Measurements from ENCODE around the gene CTSG. TPM values are rescaled to one million over a fixed set of nuclear protein-coding genes. Genes with fewer than 3 reads are reported as not detected.
"Not testable (repeated sequence)": the region's sequence is repeated elsewhere in the genome, so short reads cannot be mapped to it uniquely, and the experiment has no call there.

Gene CTSG
- total RNA-seq, 1 experiment from 2014 or later = not detected

DNA sequence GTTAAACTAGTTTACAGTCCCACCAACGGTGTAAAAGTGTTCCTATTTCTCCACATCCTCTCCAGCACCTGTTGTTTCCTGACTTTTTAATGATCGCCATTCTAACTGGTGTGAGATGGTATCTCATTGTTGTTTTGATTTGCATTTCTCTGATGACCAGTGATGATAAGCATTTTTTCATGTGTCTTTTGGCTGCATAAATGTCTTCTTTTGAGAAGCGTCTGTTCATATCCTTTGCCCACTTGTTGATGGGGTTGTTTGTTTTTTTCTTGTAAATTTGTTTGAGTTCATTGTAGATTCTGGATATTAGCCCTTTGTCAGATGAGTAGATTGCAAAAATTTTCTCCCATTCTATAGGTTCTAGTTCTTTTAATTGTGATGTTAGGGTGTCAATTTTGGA, 8.4 kb upstream of the CTSG start:
- not testable (repeated sequence) for H3K4ac ChIP-seq (ENCODE audit: low read depth, low read length); H4K20me1 ChIP-seq (ENCODE audit: control insufficient read depth, insufficient read depth, insufficient read length); H2AFZ ChIP-seq (ENCODE audit: low read length); H2BK15ac ChIP-seq (ENCODE audit: low read depth, low read length); H2BK12ac ChIP-seq (ENCODE audit: insufficient read length, low read depth, low read length); H3K4me3 Mint-ChIP-seq; H4K8ac ChIP-seq (replicated peaks; ENCODE audit: insufficient read length, low read depth, low read length); H3T11ph ChIP-seq (ENCODE audit: low read length); H4K91ac ChIP-seq (ENCODE audit: insufficient read length, low read depth, low read length); H3K14ac ChIP-seq (ENCODE audit: insufficient read depth, low read length); H2BK20ac ChIP-seq (ENCODE audit: low read depth, low read length, poor library complexity, severe bottlenecking); H4K5ac ChIP-seq (ENCODE audit: insufficient read length, low read depth, low read length); H3K9ac ChIP-seq (ENCODE audit: extremely low read depth, insufficient read length, low read length); H3K4me2 ChIP-seq (ENCODE audit: insufficient read depth, insufficient read length, low read length); H3K56ac ChIP-seq (ENCODE audit: insufficient read length, low read depth, low read length); H3K9me3 ChIP-seq (ENCODE audit: control insufficient read depth, low read depth, low read length); H3K27me3 Mint-ChIP-seq (ENCODE audit: low read depth); H3K18ac ChIP-seq (ENCODE audit: insufficient read length, low read depth, low read length); H3K79me2 ChIP-seq (ENCODE audit: insufficient read depth, low read length); H3K79me1 ChIP-seq (ENCODE audit: insufficient read depth, low read depth, low read length, poor library complexity, severe bottlenecking); H3K27ac ChIP-seq (ENCODE audit: insufficient read length, low read depth, low read length); H3K27me3 ChIP-seq (ENCODE audit: insufficient read depth, low read length); H2BK120ac ChIP-seq (ENCODE audit: low read depth, low read length, poor library complexity, severe bottlenecking); DNase-seq; H2BK5ac ChIP-seq (ENCODE audit: insufficient read length, low read length); H3K4me1 Mint-ChIP-seq; H2AK5ac ChIP-seq (ENCODE audit: insufficient read length, low read length); H3K27ac Mint-ChIP-seq; H3K23me2 ChIP-seq (ENCODE audit: insufficient read length, low read depth, low read length, poor library complexity, severe bottlenecking); H3K4me1 ChIP-seq (ENCODE audit: insufficient read depth, low read length); H3K23ac ChIP-seq (ENCODE audit: insufficient read length, low read depth, low read length)
- H3K9me3 Mint-ChIP-seq = peaks cover 35 to 81% of the 10 kb centered on the region in 2 experiments
- no CpG with 5 or more reads among the region's 3 CpGs for WGBS (ENCODE audit: extremely low coverage, insufficient read length, low lambda C conversion rate)
- H3K36me3 Mint-ChIP-seq (ENCODE audit: insufficient read depth in 1 of 3, low read depth in 3 of 3) = peaks cover 0 to 30% (median 0%) of the 10 kb centered on the region in 3 experiments; a peak in 4 of 7 replicates

Data from H9 (cell line).